B cell (primary cell): ENCODE results near the gene B4GALT4. TPM values are rescaled to one million over a fixed set of nuclear protein-coding genes. Genes with fewer than 3 reads are reported as not detected.

Experiments
- ATAC-seq: fragments of 200-7000 bp; cut with Tn5 transposase; one replicate; pipeline ENCODE4 v1.10.0; 2021; ENCODE audit warnings: low read depth, mild to moderate bottlenecking, moderate number of reproducible peaks, moderate library complexity
- CTCF ChIA-PET: fragments of 350-600 bp; sonication (Branson Sonifier 250); formaldehyde crosslinking; loops from one replicate; lab custom pipeline; 2021; ENCODE audit warnings: antibody characterized with exemption, inconsistent platforms; lab: Charles Lee
- POLR2A ChIA-PET: fragments of 350-600 bp; sonication (Branson Sonifier 250); formaldehyde crosslinking; loops from one replicate; lab custom pipeline; 2021; ENCODE audit warnings: antibody characterized with exemption; lab: Charles Lee
- DNase-seq: peaks from one replicate; pipeline ENCODE4 v3.0.0; 2013
- H2AFZ ChIP-seq: 2 replicates; pipeline ENCODE4 v1.6.1; 2012; ENCODE audit warnings: mild to moderate bottlenecking, low read depth, low read length; ENCODE audit not compliant: insufficient read depth, poor library complexity, severe bottlenecking
- H3K27ac ChIP-seq, 2 donors: 1 replicate in 1 of 2; 2 replicates in 1 of 2; pipeline ENCODE4 v1.5.1; 2012 to 2013; ENCODE audit warnings: low read length in 2 of 2, mild to moderate bottlenecking in 2 of 2, moderate library complexity in 1 of 2
- H3K27me3 ChIP-seq, 4 experiments: fragments of 200-600 bp in 1 of 4; sonication (generic) in 1 of 4; replicated peaks in 1 of 4; 1 replicate in 2 of 4; 2 replicates in 2 of 4; pipeline versions ENCODE4 v1.6.1 to v1.7.0; 2013 to 2016; ENCODE audit warnings: low read length in 3 of 4, mild to moderate bottlenecking in 2 of 4, mixed read lengths in 1 of 4, moderate library complexity in 1 of 4; ENCODE audit not compliant: insufficient read depth in 4 of 4, control insufficient read depth in 3 of 4; ENCODE audit errors: control extremely low read depth in 1 of 4
- H3K36me3 ChIP-seq, 2 experiments: replicated peaks in 1 of 2; 1 replicate in 1 of 2; 2 replicates in 1 of 2; pipeline versions ENCODE4 v1.6.1 to v1.7.1; 2013; ENCODE audit warnings: low read length in 1 of 2; ENCODE audit not compliant: insufficient read depth in 2 of 2, control insufficient read depth in 1 of 2; ENCODE audit errors: control extremely low read depth in 1 of 2, extremely low read depth in 1 of 2
- H3K4me1 ChIP-seq, 2 donors: fragments of 200-600 bp in 1 of 2; sonication (generic) in 1 of 2; 1 replicate in 1 of 2; 2 replicates in 1 of 2; pipeline versions ENCODE4 v1.5.1 to v1.6.1; 2013 to 2017; ENCODE audit warnings: low read length in 2 of 2; ENCODE audit not compliant: control insufficient read depth in 2 of 2, insufficient read depth in 2 of 2
- H3K4me2 ChIP-seq: replicated peaks from 2 replicates; pipeline ENCODE3; 2012; ENCODE audit warnings: mild to moderate bottlenecking, low read depth, low read length; ENCODE audit not compliant: poor library complexity, severe bottlenecking
- H3K4me3 ChIP-seq, 5 experiments: fragments of 200-600 bp in 1 of 5; sonication (generic) in 1 of 5; 1 replicate in 3 of 5; 2 replicates in 2 of 5; pipeline versions ENCODE4 v1.5.1 to v1.7.0; 2011 to 2016; ENCODE audit warnings: low read length in 4 of 5, mild to moderate bottlenecking in 4 of 5, low read depth in 2 of 5, control low read depth in 1 of 5, moderate library complexity in 1 of 5; ENCODE audit not compliant: insufficient read depth in 1 of 5; ENCODE audit errors: control extremely low read depth in 1 of 5, extremely low read depth in 1 of 5
- H3K79me2 ChIP-seq: fragments of 200-600 bp; sonication (generic); one replicate; pipeline ENCODE4 v1.6.0; 2016; ENCODE audit warnings: low read length; ENCODE audit not compliant: control insufficient read depth, insufficient read depth
- H3K9ac ChIP-seq: fragments of 200-600 bp; sonication (generic); 2 replicates; pipeline ENCODE4 v1.6.1; 2017; ENCODE audit warnings: mild to moderate bottlenecking, low read length, moderate library complexity
- H3K9me3 ChIP-seq, 3 donors: one replicate each; pipeline versions ENCODE4 v1.6.1 to v1.7.1; 2013; ENCODE audit warnings: low read length in 2 of 3; ENCODE audit not compliant: control insufficient read depth in 2 of 3, insufficient read depth in 1 of 3; ENCODE audit errors: control extremely low read depth in 1 of 3
- H4K20me1 ChIP-seq: 2 replicates; pipeline ENCODE4 v1.6.0; 2012; ENCODE audit warnings: mild to moderate bottlenecking, low read length; ENCODE audit not compliant: insufficient read depth, control insufficient read depth, poor library complexity, severe bottlenecking
- H3K27ac Mint-ChIP-seq: one replicate; pipeline ENCODE4 v1.8.0; 2021; ENCODE audit warnings: mixed read lengths
- H3K27me3 Mint-ChIP-seq: one replicate; pipeline ENCODE4 v1.8.0; 2021; ENCODE audit warnings: mixed read lengths
- H3K4me1 Mint-ChIP-seq: one replicate; pipeline ENCODE4 v1.8.0; 2021; ENCODE audit warnings: mixed read lengths
- H3K4me3 Mint-ChIP-seq: one replicate; pipeline ENCODE4 v1.8.0; 2021; ENCODE audit warnings: mixed read lengths
- H3K9me3 Mint-ChIP-seq: one replicate; pipeline ENCODE4 v1.8.0; 2022; ENCODE audit warnings: mixed read lengths; ENCODE audit not compliant: insufficient read depth
- EZH2 ChIP-seq: IDR thresholded peaks from 2 replicates; pipeline ENCODE4 v1.6.1; 2012; ENCODE audit warnings: borderline replicate concordance, low read depth, mild to moderate bottlenecking, moderate library complexity, low read length; ENCODE audit not compliant: insufficient read depth, poor library complexity, severe bottlenecking
- WGBS: methylation state at CpG from one replicate; pipeline ENCODE4 v1.1.5; 2013; ENCODE audit warnings: missing lambda C conversion rate; ENCODE audit not compliant: insufficient coverage; 5-methylcytosine and 5-hydroxymethylcytosine counted together
- intact Hi-C: fragments of 100-400 bp; cut with micrococcal nuclease; formaldehyde crosslinking; loops from one replicate; pipeline ENCODE4 v1.10.0; 2022
- polyA plus RNA-seq: library from polyadenylated mRNA; depleted of rRNA; stranded (reverse); fragments of >200 nt; gene quantifications from 2 replicates; pipeline ENCODE4 v1.2.3, GENCODE V29; 2012
- total RNA-seq, 2 donors: library from RNA; stranded (reverse); fragments of 120-200 nt in 1 of 2; gene quantifications; 1 replicate in 1 of 2; 2 replicates in 1 of 2; pipeline versions ENCODE4 v1.2.3 to v1.2.4, GENCODE V29; 2013 to 2022
- TF ChIP-seq, protein P1 (sequence below): fragments of 200-600 bp; IDR thresholded peaks from one replicate; pipeline ENCODE4 v1.8.0; 2022; ENCODE audit warnings: antibody characterized with exemption, mild to moderate bottlenecking

Gene B4GALT4
- total and polyA plus RNA-seq, 2 donors (not counting 1 experiment from before 2014, with no cell fraction given): 7.1 to 21.9 TPM

GRCh38 chr3:119195911-119196310 is 44.8 kb downstream of the B4GALT4 start:
- no peaks in the 10 kb centered on the region for H3K9me3 ChIP-seq
- no peaks in the 10 kb centered on the region for H3K36me3 ChIP-seq
- peaks cover 8% of the 10 kb centered on the region for H3K27me3 Mint-ChIP-seq
- no peaks in the 10 kb centered on the region for H4K20me1 ChIP-seq
- ChIA-PET CTCF (no interaction called here), POLR2A (no interaction called here)
- intact Hi-C loops: no loop called here
- no peak overlapping the region for H3K4me2 ChIP-seq
- no peaks in the 10 kb centered on the region for H3K9me3 Mint-ChIP-seq
- H3K4me1 Mint-ChIP-seq: no peaks in the 10 kb centered on the region
- H3K4me1 ChIP-seq: no peaks in the 10 kb centered on the region
- H3K4me3 ChIP-seq: no peak overlapping the region
- H3K27ac ChIP-seq: no peak overlapping the region
- H3K9ac ChIP-seq: no peak overlapping the region
- no peaks in the 10 kb centered on the region for H3K27me3 ChIP-seq
- no peak for TF ChIP-seq EZH2
- TF ChIP-seq, protein P1, sequence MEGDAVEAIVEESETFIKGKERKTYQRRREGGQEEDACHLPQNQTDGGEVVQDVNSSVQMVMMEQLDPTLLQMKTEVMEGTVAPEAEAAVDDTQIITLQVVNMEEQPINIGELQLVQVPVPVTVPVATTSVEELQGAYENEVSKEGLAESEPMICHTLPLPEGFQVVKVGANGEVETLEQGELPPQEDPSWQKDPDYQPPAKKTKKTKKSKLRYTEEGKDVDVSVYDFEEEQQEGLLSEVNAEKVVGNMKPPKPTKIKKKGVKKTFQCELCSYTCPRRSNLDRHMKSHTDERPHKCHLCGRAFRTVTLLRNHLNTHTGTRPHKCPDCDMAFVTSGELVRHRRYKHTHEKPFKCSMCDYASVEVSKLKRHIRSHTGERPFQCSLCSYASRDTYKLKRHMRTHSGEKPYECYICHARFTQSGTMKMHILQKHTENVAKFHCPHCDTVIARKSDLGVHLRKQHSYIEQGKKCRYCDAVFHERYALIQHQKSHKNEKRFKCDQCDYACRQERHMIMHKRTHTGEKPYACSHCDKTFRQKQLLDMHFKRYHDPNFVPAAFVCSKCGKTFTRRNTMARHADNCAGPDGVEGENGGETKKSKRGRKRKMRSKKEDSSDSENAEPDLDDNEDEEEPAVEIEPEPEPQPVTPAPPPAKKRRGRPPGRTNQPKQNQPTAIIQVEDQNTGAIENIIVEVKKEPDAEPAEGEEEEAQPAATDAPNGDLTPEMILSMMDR: no peak
- DNase-seq (no peak), ATAC-seq (no peak)
- H2AFZ ChIP-seq: no peak overlapping the region
- no peak overlapping the region for H3K4me3 Mint-ChIP-seq
- H3K27ac Mint-ChIP-seq: no peak overlapping the region
- no peaks in the 10 kb centered on the region for H3K79me2 ChIP-seq
- 89% methylated on average over 1 of the region's 1 CpG for WGBS

DNA sequence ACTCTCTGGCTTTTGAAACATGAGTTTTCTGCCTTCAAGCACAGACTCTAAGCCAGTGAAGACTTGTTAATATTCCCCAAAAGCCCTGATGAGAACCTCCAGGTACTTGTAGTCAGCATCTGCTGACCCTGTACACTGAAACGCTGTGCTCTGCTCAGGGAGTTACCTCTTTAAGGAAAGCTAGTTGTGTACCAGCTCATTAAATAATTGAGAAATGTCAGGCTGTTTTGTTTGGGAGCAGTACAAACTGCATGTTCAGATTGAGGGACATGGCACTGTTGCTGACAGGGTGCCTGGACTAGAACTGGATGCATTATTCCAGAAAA is 45.6 kb downstream of the B4GALT4 start:
- no peak for DNase-seq
- CTCF ChIA-PET: no interaction called here
- H3K9me3 ChIP-seq: no peaks in the 10 kb centered on the region
- ATAC-seq: no peak
- H3K4me3 ChIP-seq: no peak overlapping the region
- H3K4me1 Mint-ChIP-seq: no peaks in the 10 kb centered on the region
- H3K27ac Mint-ChIP-seq: no peak overlapping the region
- H3K9me3 Mint-ChIP-seq: no peaks in the 10 kb centered on the region
- POLR2A ChIA-PET: no interaction called here
- no peaks in the 10 kb centered on the region for H3K4me1 ChIP-seq
- H3K9ac ChIP-seq: no peak overlapping the region
- no peak overlapping the region for H3K27ac ChIP-seq
- H3K79me2 ChIP-seq: no peaks in the 10 kb centered on the region
- no peak overlapping the region for H3K4me2 ChIP-seq
- H3K36me3 ChIP-seq: no peaks in the 10 kb centered on the region
- intact Hi-C loops: no loop called here
- peaks cover 8% of the 10 kb centered on the region for H3K27me3 Mint-ChIP-seq
- 100% methylated on average over 1 of the region's 1 CpG for WGBS
- H3K4me3 Mint-ChIP-seq: no peak overlapping the region
- TF ChIP-seq, protein P1: no peak
- TF ChIP-seq EZH2: no peak
- no peaks in the 10 kb centered on the region for H4K20me1 ChIP-seq
- no peaks in the 10 kb centered on the region for H3K27me3 ChIP-seq
- no peak overlapping the region for H2AFZ ChIP-seq
